ENCODE results near the gene C2CD2. TPM values are rescaled to one million over a fixed set of nuclear protein-coding genes. Genes with fewer than 3 reads are reported as not detected.

C2CD2 gene
- total RNA-seq, 4 donors from 2014 or later, result 3.0 to 15.7 (median 7.4) TPM

GRCh38 chr21:41859297-41859980 is 94.4 kb downstream of the C2CD2 start:
- DNase-seq, result no peak
- Histone ChIP-seq H3K4me3 (no peak overlapping the region), H3K4me1 (peaks cover 0 to 6% (median 0%) of the 10 kb centered on the region in 4 donors), H3K36me3 (peaks cover 0 to 10% (median 2%) of the 10 kb centered on the region in 4 donors), H3K27me3 (no peaks in the 10 kb centered on the region), H3K9me3 (no peaks in the 10 kb centered on the region), H3K27ac (no peak overlapping the region)
- in situ Hi-C loops (cut with MboI; ENCODE audit: low pct_ligation_motif_present in 1 of 4, low pct_unique_long_range_greater_than_20kb in 1 of 4, low sequenced_read_pairs in 3 of 4) (loop anchor here in 1 of 4 donors (25.0 kb wide), 1 partner anchor 253 kb away; no protein-coding TSS in a partner anchor), intact Hi-C loops (cut with DNase I; ENCODE audit: low total_unique reads) (no loop called here)
- TF ChIP-seq EP300 (IDR thresholded peaks at IDR 0.05; ENCODE audit: low read depth) (no peak), POLR2AphosphoS5 (IDR thresholded peaks at IDR 0.05) (no peak), CTCF (IDR thresholded peaks at IDR 0.05) (no peak), POLR2A (IDR thresholded peaks at IDR 0.05) (no peak)
- WGBS, 2 donors (ENCODE audit: low coverage in 1 of 2), result 97% methylated on average over 23 of the region's 23 CpGs; no CpG with 5 or more reads in 1 of the 2 donors

- Histone ChIP-seq H3K27me3 (no peaks in the 10 kb centered on the region), H3K36me3 (peaks cover 0 to 13% (median 2%) of the 10 kb centered on the region in 4 donors), H3K27ac (no peak overlapping the region), H3K4me1 (peaks cover 0 to 6% (median 0%) of the 10 kb centered on the region in 4 donors), H3K9me3 (no peaks in the 10 kb centered on the region), H3K4me3 (no peak overlapping the region)
- no peak for DNase-seq
- 95% methylated on average over 27 of the region's 27 CpGs; no CpG with 5 or more reads in 1 of the 2 donors for WGBS, 2 donors (ENCODE audit: low coverage in 1 of 2)
- in situ Hi-C loops (cut with MboI; ENCODE audit: low pct_ligation_motif_present in 1 of 4, low pct_unique_long_range_greater_than_20kb in 1 of 4, low sequenced_read_pairs in 3 of 4), result loop anchor here in 1 of 4 donors (25.0 kb wide), 1 partner anchor 254 kb away; no protein-coding TSS in a partner anchor
- intact Hi-C loops (cut with DNase I; ENCODE audit: low total_unique reads), result loop anchor here (1.0 kb wide), 1 partner anchor 16 kb away; no protein-coding TSS in a partner anchor
- no peak for TF ChIP-seq CTCF (IDR thresholded peaks at IDR 0.05)
- no peak for TF ChIP-seq EP300 (IDR thresholded peaks at IDR 0.05; ENCODE audit: low read depth)
- no peak for TF ChIP-seq POLR2A (IDR thresholded peaks at IDR 0.05)
- TF ChIP-seq POLR2AphosphoS5 (IDR thresholded peaks at IDR 0.05), result no peak
These were observed 95.1 kb downstream of the C2CD2 start for GRCh38 chr21:41858466-41859296.

- whole genome bisulfite sequencing, 2 donors (ENCODE audit: low coverage in 1 of 2), result 96 to 97% methylated on average over 7 to 14 of the region's 14 CpGs
- intact Hi-C loops (cut with DNase I; ENCODE audit: low total_unique reads), result loop anchor here (1.0 kb wide), 1 partner anchor 16 kb away; no protein-coding TSS in a partner anchor
- Histone ChIP-seq H3K27me3 (no peaks in the 10 kb centered on the region), H3K36me3 (peaks cover 0 to 13% (median 2%) of the 10 kb centered on the region in 4 donors), H3K4me1 (no peaks in the 10 kb centered on the region), H3K9me3 (no peaks in the 10 kb centered on the region), H3K27ac (no peak overlapping the region), H3K4me3 (no peak overlapping the region)
- TF ChIP-seq POLR2AphosphoS5 (IDR thresholded peaks at IDR 0.05), result no peak
- no peak for TF ChIP-seq CTCF (IDR thresholded peaks at IDR 0.05)
- no peak for TF ChIP-seq POLR2A (IDR thresholded peaks at IDR 0.05)
- no peak for TF ChIP-seq EP300 (IDR thresholded peaks at IDR 0.05; ENCODE audit: low read depth)
- in situ Hi-C loops (cut with MboI; ENCODE audit: low pct_ligation_motif_present in 1 of 4, low pct_unique_long_range_greater_than_20kb in 1 of 4, low sequenced_read_pairs in 3 of 4), result loop anchor here in 1 of 4 donors (25.0 kb wide), 1 partner anchor 254 kb away; no protein-coding TSS in a partner anchor
- DNase-seq, result no peak
These were observed 96.0 kb downstream of the C2CD2 start for GRCh38 chr21:41857771-41858300.

GRCh38 chr21:41856572-41856971 is 97.2 kb downstream of the C2CD2 start:
- DNase-seq, result no peak
- Histone ChIP-seq H3K9me3 (no peaks in the 10 kb centered on the region), H3K36me3 (peaks cover 0 to 13% (median 2%) of the 10 kb centered on the region in 4 donors), H3K27ac (no peak overlapping the region), H3K27me3 (no peaks in the 10 kb centered on the region), H3K4me1 (no peaks in the 10 kb centered on the region), H3K4me3 (no peak overlapping the region)
- in situ Hi-C loops (cut with MboI; ENCODE audit: low pct_ligation_motif_present in 1 of 4, low pct_unique_long_range_greater_than_20kb in 1 of 4, low sequenced_read_pairs in 3 of 4), result loop anchor here in 1 of 4 donors (25.0 kb wide), 1 partner anchor 256 kb away; no protein-coding TSS in a partner anchor
- WGBS, 2 donors (ENCODE audit: low coverage in 1 of 2), result 84 to 87% methylated on average over 9 to 10 of the region's 10 CpGs
- intact Hi-C loops (cut with DNase I; ENCODE audit: low total_unique reads), result no loop called here
- TF ChIP-seq POLR2A (IDR thresholded peaks at IDR 0.05) (no peak), EP300 (IDR thresholded peaks at IDR 0.05; ENCODE audit: low read depth) (no peak), CTCF (IDR thresholded peaks at IDR 0.05) (no peak), POLR2AphosphoS5 (IDR thresholded peaks at IDR 0.05) (no peak)

Measured in transverse colon (tissue), 4 donors.